ENCODE results near the gene USP54.

The USP54 gene

GRCh38 chr10:73529089-73529832, 61.9 kb downstream of the USP54 start:
- Mint-ChIP-seq H3K4me3 (no peak overlapping the region), H3K4me1 (ENCODE audit: low read depth) (no peaks in the 10 kb centered on the region), H3K27ac (no peak overlapping the region), H3K27me3 (ENCODE audit: low read depth) (no peaks in the 10 kb centered on the region), H3K36me3 (ENCODE audit: low read depth) (no peaks in the 10 kb centered on the region), H3K9me3 (no peaks in the 10 kb centered on the region)
- DNase-seq (ENCODE audit: low spot score): peak; percentile 31

- no peak for DNase-seq (ENCODE audit: low spot score)
- Mint-ChIP-seq H3K4me3 (no peak overlapping the region), H3K4me1 (ENCODE audit: low read depth) (peaks cover 4% of the 10 kb centered on the region), H3K27ac (no peak overlapping the region), H3K36me3 (ENCODE audit: low read depth) (no peaks in the 10 kb centered on the region), H3K27me3 (ENCODE audit: low read depth) (no peaks in the 10 kb centered on the region), H3K9me3 (no peaks in the 10 kb centered on the region)
These were observed 68.9 kb downstream of the USP54 start for GRCh38 chr10:73522263-73522662.

GRCh38 chr10:73519336-73519735, 71.8 kb downstream of the USP54 start:
- Mint-ChIP-seq H3K4me3 (no peak overlapping the region), H3K4me1 (ENCODE audit: low read depth) (peaks cover 6% of the 10 kb centered on the region), H3K36me3 (ENCODE audit: low read depth) (no peaks in the 10 kb centered on the region), H3K9me3 (no peaks in the 10 kb centered on the region), H3K27me3 (ENCODE audit: low read depth) (no peaks in the 10 kb centered on the region), H3K27ac (no peak overlapping the region)
- DNase-seq (ENCODE audit: low spot score): no peak

GRCh38 chr10:73517166-73517888, 73.8 kb downstream of the USP54 start:
- H3K36me3 Mint-ChIP-seq (ENCODE audit: low read depth): no peaks in the 10 kb centered on the region
- H3K9me3 Mint-ChIP-seq: no peaks in the 10 kb centered on the region
- H3K4me3 Mint-ChIP-seq: no peak overlapping the region
- H3K27ac Mint-ChIP-seq: no peak overlapping the region
- H3K27me3 Mint-ChIP-seq (ENCODE audit: low read depth): no peaks in the 10 kb centered on the region
- no peak for DNase-seq (ENCODE audit: low spot score)
- H3K4me1 Mint-ChIP-seq (ENCODE audit: low read depth): peaks cover 6% of the 10 kb centered on the region

- Mint-ChIP-seq H3K4me1 (ENCODE audit: low read depth) (peaks cover 4% of the 10 kb centered on the region), H3K36me3 (ENCODE audit: low read depth) (no peaks in the 10 kb centered on the region), H3K27ac (no peak overlapping the region), H3K27me3 (ENCODE audit: low read depth) (no peaks in the 10 kb centered on the region), H3K4me3 (no peak overlapping the region), H3K9me3 (no peaks in the 10 kb centered on the region)
- no peak for DNase-seq (ENCODE audit: low spot score)
These were observed 78.9 kb downstream of the USP54 start for GRCh38 chr10:73512207-73512743.

- Mint-ChIP-seq H3K27me3 (ENCODE audit: low read depth) (no peaks in the 10 kb centered on the region), H3K4me1 (ENCODE audit: low read depth) (peaks cover 2% of the 10 kb centered on the region), H3K9me3 (no peaks in the 10 kb centered on the region), H3K36me3 (ENCODE audit: low read depth) (peaks cover 5% of the 10 kb centered on the region), H3K4me3 (no peak overlapping the region), H3K27ac (no peak overlapping the region)
- DNase-seq (ENCODE audit: low spot score): no peak
These were observed 81.4 kb downstream of the USP54 start for GRCh38 chr10:73509695-73510094.

- no peak for DNase-seq (ENCODE audit: low spot score)
- Mint-ChIP-seq H3K27ac (no peak overlapping the region), H3K4me1 (ENCODE audit: low read depth) (peaks cover 15% of the 10 kb centered on the region), H3K27me3 (ENCODE audit: low read depth) (no peaks in the 10 kb centered on the region), H3K36me3 (ENCODE audit: low read depth) (peaks cover 23% of the 10 kb centered on the region), H3K4me3 (no peak overlapping the region), H3K9me3 (no peaks in the 10 kb centered on the region)
These were observed 84.7 kb downstream of the USP54 start for GRCh38 chr10:73506491-73506890.

GRCh38 chr10:73506074-73506473, 85.1 kb downstream of the USP54 start:
- no peak overlapping the region for H3K27ac Mint-ChIP-seq
- H3K9me3 Mint-ChIP-seq: no peaks in the 10 kb centered on the region
- no peak overlapping the region for H3K4me3 Mint-ChIP-seq
- DNase-seq (ENCODE audit: low spot score): no peak
- peaks cover 24% of the 10 kb centered on the region for H3K36me3 Mint-ChIP-seq (ENCODE audit: low read depth)
- no peaks in the 10 kb centered on the region for H3K27me3 Mint-ChIP-seq (ENCODE audit: low read depth)
- H3K4me1 Mint-ChIP-seq (ENCODE audit: low read depth): peaks cover 19% of the 10 kb centered on the region

GRCh38 chr10:73503037-73503436, 88.1 kb downstream of the USP54 start:
- peaks cover 25% of the 10 kb centered on the region for H3K36me3 Mint-ChIP-seq (ENCODE audit: low read depth)
- H3K4me1 Mint-ChIP-seq (ENCODE audit: low read depth): peaks cover 22% of the 10 kb centered on the region
- no peak overlapping the region for H3K4me3 Mint-ChIP-seq
- no peaks in the 10 kb centered on the region for H3K9me3 Mint-ChIP-seq
- DNase-seq (ENCODE audit: low spot score): no peak
- no peak overlapping the region for H3K27ac Mint-ChIP-seq
- no peaks in the 10 kb centered on the region for H3K27me3 Mint-ChIP-seq (ENCODE audit: low read depth)

GRCh38 chr10:73501651-73502050, 89.5 kb downstream of the USP54 start:
- H3K9me3 Mint-ChIP-seq: no peaks in the 10 kb centered on the region
- peak overlapping the region; percentile 83 for H3K27ac Mint-ChIP-seq
- no peaks in the 10 kb centered on the region for H3K27me3 Mint-ChIP-seq (ENCODE audit: low read depth)
- no peak for DNase-seq (ENCODE audit: low spot score)
- H3K4me3 Mint-ChIP-seq: peak overlapping the region; percentile 61
- peaks cover 28% of the 10 kb centered on the region for H3K36me3 Mint-ChIP-seq (ENCODE audit: low read depth)
- peaks cover 32% of the 10 kb centered on the region for H3K4me1 Mint-ChIP-seq (ENCODE audit: low read depth)

GRCh38 chr10:73497623-73498022, 93.5 kb downstream of the USP54 start:
- Mint-ChIP-seq H3K36me3 (ENCODE audit: low read depth) (peaks cover 27% of the 10 kb centered on the region), H3K27ac (no peak overlapping the region), H3K4me3 (no peak overlapping the region), H3K4me1 (ENCODE audit: low read depth) (peaks cover 50% of the 10 kb centered on the region), H3K27me3 (ENCODE audit: low read depth) (no peaks in the 10 kb centered on the region), H3K9me3 (no peaks in the 10 kb centered on the region)
- DNase-seq (ENCODE audit: low spot score): no peak

- Mint-ChIP-seq H3K4me1 (ENCODE audit: low read depth) (peaks cover 45% of the 10 kb centered on the region), H3K9me3 (no peaks in the 10 kb centered on the region)
These were observed 95.1 kb downstream of the USP54 start, which contains the start of gene PPP3CB for GRCh38 chr10:73495884-73496674. TSS of gene PPP3CB (minus strand) at chr10:73496024. CDS start at chr10:73495889, 135 bp downstream.

GRCh38 chr10:73495226-73495883, 95.8 kb downstream of the USP54 start:
- peak overlapping the region; percentile 99 for H3K4me3 Mint-ChIP-seq
- peaks cover 25% of the 10 kb centered on the region for H3K36me3 Mint-ChIP-seq (ENCODE audit: low read depth)

More at GRCh38 chr10:73495884-73496674, 95.1 kb downstream of the USP54 start, which contains the start of gene PPP3CB:
- no peaks in the 10 kb centered on the region for H3K27me3 Mint-ChIP-seq (ENCODE audit: low read depth)
- peaks cover 27% of the 10 kb centered on the region for H3K36me3 Mint-ChIP-seq (ENCODE audit: low read depth)
- H3K27ac Mint-ChIP-seq: peak within 1 kb of the TSS; percentile 99
- H3K4me3 Mint-ChIP-seq: peak within 1 kb of the TSS; percentile 99
- peak; percentile 81 for DNase-seq (ENCODE audit: low spot score)

More at GRCh38 chr10:73495226-73495883, 95.8 kb downstream of the USP54 start:
- peak; percentile 95 for DNase-seq (ENCODE audit: low spot score)
- Mint-ChIP-seq H3K27ac (peak overlapping the region; percentile 99), H3K27me3 (ENCODE audit: low read depth) (no peaks in the 10 kb centered on the region), H3K9me3 (no peaks in the 10 kb centered on the region), H3K4me1 (ENCODE audit: low read depth) (peaks cover 40% of the 10 kb centered on the region)

Measured in T-helper 2 cell treated with Interferon-gamma antibody and Interleukin-4, amounts not matched to agents 5 μg/mL and 100 μg/mL, for 36 hours (primary cell).